ENCODE data around the gene ELMO3.

- TF ChIP-seq CTCF (IDR thresholded peaks at IDR 0.05), result no peak
- TF ChIP-seq POLR2A (IDR thresholded peaks at IDR 0.05), result no peak
These were observed 27.8 kb upstream of the ELMO3 start for GRCh38 chr16:67170949-67171649.
